GM18870 (cell line): ENCODE data around the gene CKAP4.

Experiments
- ATAC-seq: cut with Tn5 transposase; IDR thresholded peaks from one replicate; pipeline ENCODE4 v1.9.1; 2021; ENCODE audit warnings: moderate library complexity; ENCODE audit not compliant: unreplicated experiment

CKAP4 gene

GRCh38 chr12:106275458-106275857, 27.6 kb upstream of the CKAP4 start:
- ATAC-seq, result no peak

DNA sequence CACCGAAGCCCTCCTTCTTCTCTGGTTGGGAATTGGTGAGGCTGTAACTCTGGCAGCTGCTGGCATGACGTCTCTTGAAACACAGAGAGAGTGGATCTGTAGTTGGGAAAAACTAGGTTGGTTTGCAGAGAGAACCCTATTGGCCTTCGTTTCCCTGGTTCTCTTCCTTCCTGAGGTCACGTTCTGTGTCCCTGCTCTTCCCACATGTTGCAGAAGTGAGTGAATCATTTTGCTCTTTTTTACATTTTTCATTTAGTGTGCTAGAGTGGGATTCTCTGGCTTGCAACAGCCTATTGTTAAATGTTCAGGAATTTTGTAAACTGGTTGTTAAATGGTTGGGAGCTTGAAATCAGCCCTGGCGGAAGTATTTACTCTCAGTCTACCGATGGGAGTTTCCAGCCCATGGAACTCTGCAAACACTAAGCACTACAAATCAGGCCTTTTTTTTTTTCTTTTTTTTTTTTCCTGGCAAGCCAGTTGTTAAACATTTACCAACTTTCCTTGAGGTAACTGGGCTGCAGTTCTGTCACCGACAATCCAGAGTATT, 26.8 kb upstream of the CKAP4 start:
- ATAC-seq, result no peak

DNA sequence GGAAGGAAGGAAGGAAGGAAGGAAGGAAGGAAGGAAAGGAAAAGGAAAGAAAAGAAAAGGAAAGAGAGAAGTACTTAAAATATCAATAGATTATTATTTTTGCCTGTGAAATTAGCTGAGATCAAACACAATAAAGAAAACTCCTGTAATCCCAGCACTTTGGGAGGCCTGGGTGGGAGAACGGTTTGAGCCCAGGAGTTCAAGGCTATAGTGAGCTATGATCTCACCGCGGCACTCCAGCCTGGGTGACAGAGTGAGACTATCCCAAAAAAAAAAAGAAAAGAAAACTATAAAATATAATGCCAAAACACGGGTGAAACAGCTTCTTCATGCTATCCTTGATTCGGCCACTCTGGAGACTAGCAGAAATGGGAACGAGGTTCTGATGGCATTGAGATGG, 26.2 kb upstream of the CKAP4 start:
- no peak for ATAC-seq

DNA sequence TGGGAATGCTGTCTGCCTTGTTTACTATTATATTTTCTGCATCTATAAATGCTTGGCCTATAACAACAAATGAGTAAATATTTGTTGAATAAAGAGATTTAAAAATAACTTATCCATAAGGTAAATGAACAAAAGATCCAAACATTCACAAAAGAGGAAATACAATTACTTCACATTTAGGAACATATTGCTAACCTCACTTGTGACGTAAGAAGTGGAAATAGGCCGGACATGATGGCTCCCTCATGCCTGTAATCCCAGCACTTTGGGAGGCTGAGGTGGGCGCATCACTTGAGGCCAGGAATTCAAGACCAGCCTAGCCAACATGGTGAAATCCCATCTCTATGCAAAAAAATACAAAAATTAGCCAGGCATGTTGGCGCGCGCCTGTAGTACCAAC, 25.7 kb upstream of the CKAP4 start:
- no peak for ATAC-seq

DNA sequence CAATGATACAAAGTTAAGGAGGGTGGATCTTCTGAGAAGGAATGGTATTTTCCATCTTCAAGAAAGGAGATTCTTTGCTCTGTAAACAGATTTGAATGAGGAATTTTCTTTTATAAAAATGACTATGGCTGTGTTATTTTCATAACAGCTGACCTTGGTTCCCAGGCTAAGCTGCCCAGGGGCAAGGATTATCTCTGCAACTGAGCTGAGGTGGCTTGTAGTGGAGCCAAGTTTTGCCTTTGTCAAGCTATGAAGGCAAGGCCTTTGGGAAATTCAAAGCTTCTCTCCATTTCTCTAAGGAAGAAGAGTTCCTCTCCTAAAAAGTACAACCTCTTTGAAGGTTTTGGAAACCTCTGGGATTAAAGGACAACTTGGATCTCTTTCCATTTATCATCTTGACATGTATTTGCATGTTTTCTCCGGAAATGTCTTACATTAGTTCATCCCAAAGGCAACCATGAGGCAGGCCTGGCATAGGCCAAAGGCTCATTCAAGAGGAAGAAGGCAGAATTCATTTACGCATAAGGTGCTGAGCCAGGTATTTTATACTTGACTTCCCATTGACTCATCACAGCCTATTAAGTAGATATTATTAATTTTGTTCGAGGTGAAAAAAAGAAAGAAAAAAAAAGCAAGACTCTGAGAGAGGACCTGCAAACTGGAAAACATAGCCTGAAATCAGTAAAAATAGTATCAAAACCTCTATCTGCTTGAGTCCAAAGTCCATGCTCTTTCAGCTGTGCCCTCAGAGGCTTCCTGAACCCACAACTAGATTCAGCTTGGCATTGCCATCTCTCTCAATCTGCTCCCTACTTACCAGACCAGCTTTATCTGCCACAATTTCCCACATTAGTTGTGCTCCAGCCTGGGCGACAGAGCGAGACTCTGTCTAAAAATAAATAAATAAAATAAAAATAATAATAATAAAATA, 24.0 kb upstream of the CKAP4 start:
- ATAC-seq, result no peak

- ATAC-seq, result no peak
Observed at GRCh38 chr12:106269150-106269771, 21.4 kb upstream of the CKAP4 start.

- ATAC-seq, result no peak
Observed at GRCh38 chr12:106267535-106267934, 19.7 kb upstream of the CKAP4 start.

GRCh38 chr12:106265116-106265515, 17.3 kb upstream of the CKAP4 start:
- no peak for ATAC-seq

GRCh38 chr12:106258935-106259334, 11.1 kb upstream of the CKAP4 start:
- no peak for ATAC-seq

GRCh38 chr12:106258226-106258625, 10.4 kb upstream of the CKAP4 start:
- no peak for ATAC-seq

GRCh38 chr12:106256524-106256923, 8.7 kb upstream of the CKAP4 start:
- no peak for ATAC-seq

- ATAC-seq, result no peak
Observed at GRCh38 chr12:106255952-106256351, 8.1 kb upstream of the CKAP4 start.

DNA sequence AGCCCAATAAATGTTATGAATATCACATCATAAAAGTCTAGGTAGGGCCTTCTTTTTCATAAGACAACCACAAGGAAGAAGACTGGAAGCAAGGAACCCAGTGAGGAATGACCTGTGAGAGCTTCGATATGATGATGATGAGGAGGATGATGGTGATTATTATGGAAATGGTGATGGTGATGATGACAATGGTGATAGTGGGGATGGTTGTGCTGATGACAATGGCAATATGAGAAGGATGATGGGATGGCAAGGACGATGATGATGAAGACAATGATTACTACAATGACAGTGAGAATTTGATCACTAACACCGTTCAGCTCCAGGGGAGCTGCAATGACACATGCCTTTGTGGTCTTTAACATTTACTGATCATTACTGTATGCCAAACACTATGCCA, 7.7 kb upstream of the CKAP4 start:
- no peak for ATAC-seq

DNA sequence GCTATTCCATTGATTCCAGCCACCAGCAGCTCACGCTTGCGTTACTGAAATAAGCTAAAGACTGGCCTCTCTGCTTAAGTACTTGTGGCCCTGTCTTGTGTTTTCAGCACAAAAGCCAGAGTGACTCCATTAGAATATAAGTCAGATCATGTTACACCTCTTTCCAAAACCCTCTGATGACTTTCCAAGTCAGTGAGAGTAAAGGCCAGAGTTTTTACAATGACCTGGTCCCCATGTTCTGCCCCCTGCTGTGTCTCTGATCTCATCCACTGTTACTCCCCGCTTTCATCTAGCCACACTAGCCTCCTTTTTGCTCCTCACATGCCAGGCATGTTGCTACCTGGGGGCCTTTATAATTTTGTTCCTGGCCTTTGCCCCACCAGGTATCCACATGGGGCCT, 6.9 kb upstream of the CKAP4 start:
- no peak for ATAC-seq

DNA sequence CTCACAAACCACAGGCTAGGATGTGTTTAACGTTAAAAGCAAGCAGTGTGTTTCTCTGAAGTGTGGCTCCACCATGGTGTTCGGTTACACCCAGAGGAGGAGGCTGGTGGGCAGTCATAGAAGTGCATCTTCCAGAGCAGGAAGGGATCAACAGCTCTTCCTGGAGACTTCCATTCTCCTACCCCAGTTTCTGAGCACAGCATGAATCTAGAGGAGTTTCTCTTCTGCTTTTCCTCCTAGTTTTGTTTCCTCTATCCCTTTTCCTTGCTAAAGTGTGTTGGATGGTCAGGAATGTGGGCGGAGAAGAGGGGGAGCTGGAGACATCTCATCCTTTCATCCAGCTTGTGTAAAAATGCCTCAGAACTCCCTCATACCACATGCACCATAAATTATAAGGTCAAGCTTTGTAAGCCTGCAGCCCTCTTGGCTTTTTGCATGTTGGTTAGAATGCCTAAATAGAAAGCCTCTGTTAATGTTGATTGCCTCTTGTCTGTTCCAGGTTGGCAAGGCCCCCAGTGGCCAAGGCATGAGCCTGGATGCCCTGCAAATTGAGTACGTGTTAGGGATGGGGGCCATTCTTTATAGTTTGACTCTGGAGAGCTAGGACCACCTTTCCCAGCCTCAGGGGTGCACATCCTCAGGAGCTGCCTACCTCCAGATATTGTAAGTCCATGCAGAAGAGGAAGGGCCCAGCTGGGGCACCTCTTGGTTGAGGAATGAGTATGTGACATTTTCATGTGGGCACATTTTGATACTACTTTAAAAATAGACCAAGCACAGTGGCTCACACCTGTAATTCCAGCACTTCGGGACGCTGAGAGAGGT, 4.0 kb upstream of the CKAP4 start:
- no peak for ATAC-seq

DNA sequence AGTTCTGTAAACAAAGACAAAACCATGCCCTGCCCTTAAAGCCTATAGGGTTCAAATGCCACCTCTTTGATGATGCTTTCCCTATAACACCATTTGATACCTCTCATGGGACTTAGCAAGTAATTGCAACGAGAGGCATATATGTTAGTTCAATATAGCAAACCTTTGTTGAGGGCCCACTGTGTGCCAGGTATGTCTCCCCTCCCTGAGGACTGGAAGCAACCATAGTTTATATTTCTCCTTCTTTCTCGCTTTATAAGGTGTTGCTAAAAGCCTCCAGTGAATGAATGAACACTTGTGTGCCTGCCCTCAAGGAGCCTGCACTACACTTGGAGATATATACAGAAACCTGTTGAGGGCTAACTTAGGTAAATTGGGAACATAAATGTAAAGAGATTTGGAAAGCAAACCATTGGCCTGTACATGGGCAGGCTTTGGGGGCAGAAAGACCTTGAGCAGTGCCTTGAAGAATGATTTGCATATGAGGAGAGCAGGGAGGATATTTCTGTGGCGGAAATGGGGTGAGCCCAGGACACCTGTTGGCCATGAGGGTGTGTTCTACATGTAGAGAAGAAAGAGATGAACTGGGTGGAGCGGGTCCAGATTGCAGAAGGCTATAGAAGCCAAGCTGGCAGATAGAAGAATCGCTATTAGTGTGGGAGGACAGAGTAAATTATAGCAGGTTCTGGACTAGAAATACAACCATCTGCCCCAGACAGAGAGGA, 1.8 kb upstream of the CKAP4 start:
- ATAC-seq, result peak; percentile 83

DNA sequence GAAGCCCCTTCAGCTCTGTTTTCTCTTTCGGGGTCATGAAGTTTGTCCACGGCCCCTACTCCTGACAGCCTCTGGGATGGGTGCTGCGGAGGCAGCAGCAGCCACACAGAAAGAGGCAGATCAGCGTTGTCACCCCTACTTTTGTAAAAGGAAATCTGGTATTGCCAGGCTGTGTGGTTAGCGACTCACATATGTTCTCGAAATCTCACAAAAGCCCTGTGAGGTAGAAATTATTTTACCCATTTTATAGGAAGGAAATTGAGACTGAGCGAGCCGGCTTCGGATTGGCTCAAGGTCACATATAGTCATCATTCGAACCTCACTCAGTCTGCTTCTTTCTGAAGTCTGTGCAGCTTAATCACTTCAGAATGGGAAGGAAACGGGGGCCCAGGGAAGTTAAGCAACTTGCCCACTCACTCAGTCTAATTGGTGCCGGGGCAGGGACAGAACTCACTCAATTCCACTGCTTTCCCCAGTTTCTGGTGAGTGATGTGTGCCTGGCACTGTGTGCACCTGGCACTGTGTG, 1.1 kb upstream of the CKAP4 start:
- no peak for ATAC-seq

GRCh38 chr12:106248312-106248845, 559 bp upstream of the CKAP4 start:
- no peak for ATAC-seq

DNA sequence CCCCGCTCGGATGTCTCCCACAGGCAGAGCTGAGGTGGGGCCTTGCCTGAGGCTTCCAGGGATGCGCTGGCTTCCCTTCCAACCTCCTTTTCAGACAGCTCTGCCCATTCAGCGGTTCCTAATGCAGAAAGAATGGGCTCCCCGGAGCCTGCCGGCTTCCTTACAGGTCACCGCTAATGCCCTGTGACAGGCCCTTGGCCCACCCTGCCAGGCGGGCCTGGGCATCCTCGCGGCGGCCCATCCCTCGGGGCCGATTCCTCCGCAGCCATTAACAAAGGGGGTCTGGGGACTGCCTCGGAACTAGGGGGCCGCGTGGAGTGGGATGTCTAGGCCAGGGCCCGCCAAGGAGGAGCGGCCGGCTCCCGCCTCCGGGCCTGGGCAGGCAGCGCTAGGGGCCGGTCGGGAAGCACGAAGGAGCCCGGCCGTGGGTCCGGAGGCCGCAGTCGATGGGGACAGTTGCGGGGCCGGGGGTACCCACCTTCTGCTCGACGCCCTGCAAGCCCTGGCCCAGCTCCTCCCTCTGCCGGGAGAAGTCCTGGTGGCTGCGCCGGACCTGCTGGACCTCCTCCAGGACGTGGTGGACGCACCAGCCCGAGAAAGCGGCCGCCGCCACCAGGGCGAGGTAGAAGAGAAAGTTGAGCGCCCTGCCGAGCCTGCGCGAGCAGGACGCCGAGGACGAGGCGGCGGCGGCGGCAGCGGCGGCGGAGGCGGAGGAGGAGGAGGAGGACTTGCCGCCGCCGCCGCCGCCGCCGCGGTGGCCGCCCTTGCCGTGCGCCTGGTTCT, 738 bp downstream of the CKAP4 start:
- ATAC-seq, result no peak
